HEK293 (cell line): Measurements from ENCODE around the gene AMN.

Experiments used
- CTCF ChIA-PET: fragments of 350-600 bp; formaldehyde crosslinking; extraction: SDS; loops from one replicate; lab custom pipeline; 2021; ENCODE audit warnings: antibody characterized with exemption; lab: Yijun Ruan, JAX
- POLR2A ChIA-PET: fragments of 300-600 bp; formaldehyde crosslinking; extraction: SDS; loops from one replicate; lab custom pipeline; 2020; ENCODE audit warnings: antibody characterized with exemption, inconsistent platforms; lab: Yijun Ruan, JAX
- H3K27ac ChIP-seq: fragments of 200-500 bp; sonication (Bioruptor generic); 2 replicates; pipeline ENCODE4 v1.5.1; 2014; ENCODE audit warnings: low read depth, low read length, control low read depth, inconsistent platforms; ENCODE audit errors: extremely low read depth
- H3K36me3 ChIP-seq, 2 experiments: fragments of 200-500 bp in 1 of 2; sonication (Bioruptor generic) in 1 of 2; 1 replicate in 1 of 2; 2 replicates in 1 of 2; pipeline ENCODE4 v1.5.1; 2014 to 2017; ENCODE audit warnings: inconsistent platforms in 2 of 2, low read length in 2 of 2; ENCODE audit not compliant: control insufficient read depth in 2 of 2, insufficient read depth in 1 of 2
- H3K4me1 ChIP-seq: fragments of 200-500 bp; sonication (Bioruptor generic); 2 replicates; pipeline ENCODE4 v1.5.1; 2014; ENCODE audit warnings: mild to moderate bottlenecking, low read length, inconsistent platforms; ENCODE audit not compliant: control insufficient read depth, insufficient read depth
- H3K4me3 ChIP-seq: 2 replicates; pipeline ENCODE4 v1.5.1; 2011; ENCODE audit warnings: low read depth, mild to moderate bottlenecking, control low read depth, low read length, moderate library complexity
- H3K9me3 ChIP-seq: fragments of 200-500 bp; sonication (Bioruptor generic); 2 replicates; pipeline ENCODE4 v1.5.1; 2014; ENCODE audit warnings: low read depth, low read length, inconsistent platforms; ENCODE audit not compliant: control insufficient read depth, insufficient read depth
- GFI1B ChIP-seq: fragments of 450-650 bp; formaldehyde crosslinking; IDR thresholded peaks from 2 replicates; pipeline ENCODE4 v1.5.1; 2016; ENCODE audit warnings: missing biosample characterization, missing genetic modification characterization
- HIC1 ChIP-seq: fragments of 450-650 bp; formaldehyde crosslinking; IDR thresholded peaks from 2 replicates; pipeline ENCODE4 v1.5.1; 2016; ENCODE audit warnings: missing biosample characterization, missing genetic modification characterization
- KLF8 ChIP-seq: fragments of 450-650 bp; formaldehyde crosslinking; IDR thresholded peaks from 2 replicates; pipeline ENCODE4 v1.5.1; 2016; ENCODE audit warnings: missing biosample characterization, missing genetic modification characterization
- MZF1 ChIP-seq: fragments of 450-650 bp; formaldehyde crosslinking; IDR thresholded peaks from 2 replicates; pipeline ENCODE4 v1.5.1; 2017; ENCODE audit warnings: missing biosample characterization, missing genetic modification characterization, borderline replicate concordance
- SETDB1 ChIP-seq: IDR thresholded peaks from one replicate; pipeline ENCODE4 v1.6.1; 2017; ENCODE audit warnings: mild to moderate bottlenecking, low read length, moderate library complexity, mixed read lengths; ENCODE audit not compliant: insufficient read length
- ZIC2 ChIP-seq: fragments of 450-650 bp; formaldehyde crosslinking; IDR thresholded peaks from 2 replicates; pipeline ENCODE4 v1.5.1; 2016; ENCODE audit warnings: missing biosample characterization, missing genetic modification characterization
- ZNF132 ChIP-seq: fragments of 450-650 bp; formaldehyde crosslinking; IDR thresholded peaks from 2 replicates; pipeline ENCODE4 v1.5.1; 2017; ENCODE audit warnings: missing biosample characterization, missing genetic modification characterization, borderline replicate concordance
- ZNF248 ChIP-seq: fragments of 450-650 bp; formaldehyde crosslinking; IDR thresholded peaks from 2 replicates; pipeline ENCODE4 v1.5.1; 2017; ENCODE audit warnings: missing biosample characterization, missing genetic modification characterization
- ZNF513 ChIP-seq: fragments of 450-650 bp; IDR thresholded peaks from 2 replicates; pipeline ENCODE4 v1.5.1; 2018; ENCODE audit warnings: missing biosample characterization, missing genetic modification characterization
- ZNF639 ChIP-seq: fragments of 450-650 bp; formaldehyde crosslinking; IDR thresholded peaks from 2 replicates; pipeline ENCODE4 v1.5.1; 2016; ENCODE audit warnings: missing biosample characterization, missing genetic modification characterization

AMN gene

GRCh38 chr14:102903889-102904512 is 18.5 kb upstream of the AMN start:
- Histone ChIP-seq H3K36me3 (peaks cover 0 to 68% of the 10 kb centered on the region in 2 experiments; a peak in 2 of 3 replicates), H3K4me3 (no peak overlapping the region), H3K27ac (no peak overlapping the region), H3K9me3 (no peaks in the 10 kb centered on the region), H3K4me1 (no peaks in the 10 kb centered on the region)
- CTCF ChIA-PET = no interaction called here
- TF ChIP-seq KLF8 (no peak), ZIC2 (tag by site-specific recombination) (0 out of 2 replicates have a peak, but pooled peaks have one; percentile 13)
- POLR2A ChIA-PET = no interaction called here

- ChIA-PET POLR2A (no interaction called here), CTCF (no interaction called here)
- TF ChIP-seq MZF1 (tag by site-specific recombination) (no peak), ZIC2 (tag by site-specific recombination) (no peak), ZNF513 (tag by site-specific recombination) (no peak), ZNF639 (tag by site-specific recombination) (no peak), ZNF248 (tag by site-specific recombination) (no peak)
- Histone ChIP-seq H3K4me3 (no peak overlapping the region), H3K36me3 (peaks cover 0 to 61% of the 10 kb centered on the region in 2 experiments; a peak in 2 of 3 replicates), H3K27ac (no peak overlapping the region), H3K4me1 (no peaks in the 10 kb centered on the region), H3K9me3 (no peaks in the 10 kb centered on the region)
These were observed 17.1 kb upstream of the AMN start for GRCh38 chr14:102905116-102906108.

GRCh38 chr14:102906616-102907302 is 15.7 kb upstream of the AMN start:
- POLR2A ChIA-PET = no interaction called here
- Histone ChIP-seq H3K9me3 (no peaks in the 10 kb centered on the region), H3K4me1 (no peaks in the 10 kb centered on the region), H3K36me3 (peaks cover 0 to 55% of the 10 kb centered on the region in 2 experiments; a peak in 2 of 3 replicates), H3K4me3 (no peak overlapping the region), H3K27ac (no peak overlapping the region)
- TF ChIP-seq GFI1B (no peak), SETDB1 (peak; percentile 35)
- CTCF ChIA-PET = no interaction called here

- Histone ChIP-seq H3K27ac (no peak overlapping the region), H3K36me3 (peaks cover 0 to 54% of the 10 kb centered on the region in 2 experiments; a peak in 2 of 3 replicates), H3K4me1 (no peaks in the 10 kb centered on the region), H3K4me3 (no peak overlapping the region), H3K9me3 (no peaks in the 10 kb centered on the region)
- ChIA-PET CTCF (interaction anchor here (0.9 kb wide), 1 partner anchor 11 kb away, joined by 3 read pairs; no protein-coding TSS in a partner anchor), POLR2A (no interaction called here)
- TF ChIP-seq ZNF132 (tag by site-specific recombination) (no peak), HIC1 (tag by site-specific recombination) (no peak)
These were observed 15.1 kb upstream of the AMN start for GRCh38 chr14:102907303-102907844.
